Measurements from ENCODE around the gene PSMB7. TPM values are rescaled to one million over a fixed set of nuclear protein-coding genes. Genes with fewer than 3 reads are reported as not detected.

Gene PSMB7
- total RNA-seq, 1 donor from 2014 or later = 183 TPM

DNA sequence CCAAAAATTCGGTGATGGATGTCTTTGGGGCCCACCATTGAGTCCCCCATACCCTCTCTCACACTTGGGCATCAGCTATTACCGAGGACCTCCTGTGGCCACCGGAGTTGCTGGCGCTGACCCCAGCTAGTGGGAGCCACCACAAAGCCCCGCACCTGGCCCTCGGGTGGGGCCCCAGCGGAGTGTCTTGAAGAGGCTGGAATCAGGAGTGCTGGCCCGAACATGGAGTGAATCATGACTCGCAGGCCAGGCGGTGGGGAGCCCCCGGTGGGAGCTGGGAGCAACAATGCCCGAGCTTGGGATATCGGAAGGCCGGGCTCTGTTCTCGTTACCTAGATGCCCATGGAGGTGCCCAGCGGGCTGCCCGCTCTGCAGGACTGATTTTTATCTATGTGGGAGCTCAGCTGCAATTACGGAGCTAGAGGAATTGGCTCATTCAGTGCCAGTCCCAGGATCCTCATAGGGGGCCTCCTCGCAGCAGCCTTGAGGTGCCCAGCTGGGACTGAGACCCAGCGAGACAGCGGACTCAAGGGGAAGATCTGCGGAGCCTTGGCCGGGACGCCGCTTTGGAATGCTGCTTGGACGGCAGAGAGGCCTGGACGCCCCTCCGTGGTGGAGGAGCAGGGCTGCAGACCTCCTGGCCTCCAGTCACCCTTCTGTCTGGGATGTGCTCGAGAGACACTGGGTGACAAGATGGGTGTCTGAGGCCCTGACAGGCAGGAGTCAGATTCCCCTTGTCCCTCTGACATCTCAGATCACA, 70.8 kb downstream of the PSMB7 start:
- TF ChIP-seq, protein P1, sequence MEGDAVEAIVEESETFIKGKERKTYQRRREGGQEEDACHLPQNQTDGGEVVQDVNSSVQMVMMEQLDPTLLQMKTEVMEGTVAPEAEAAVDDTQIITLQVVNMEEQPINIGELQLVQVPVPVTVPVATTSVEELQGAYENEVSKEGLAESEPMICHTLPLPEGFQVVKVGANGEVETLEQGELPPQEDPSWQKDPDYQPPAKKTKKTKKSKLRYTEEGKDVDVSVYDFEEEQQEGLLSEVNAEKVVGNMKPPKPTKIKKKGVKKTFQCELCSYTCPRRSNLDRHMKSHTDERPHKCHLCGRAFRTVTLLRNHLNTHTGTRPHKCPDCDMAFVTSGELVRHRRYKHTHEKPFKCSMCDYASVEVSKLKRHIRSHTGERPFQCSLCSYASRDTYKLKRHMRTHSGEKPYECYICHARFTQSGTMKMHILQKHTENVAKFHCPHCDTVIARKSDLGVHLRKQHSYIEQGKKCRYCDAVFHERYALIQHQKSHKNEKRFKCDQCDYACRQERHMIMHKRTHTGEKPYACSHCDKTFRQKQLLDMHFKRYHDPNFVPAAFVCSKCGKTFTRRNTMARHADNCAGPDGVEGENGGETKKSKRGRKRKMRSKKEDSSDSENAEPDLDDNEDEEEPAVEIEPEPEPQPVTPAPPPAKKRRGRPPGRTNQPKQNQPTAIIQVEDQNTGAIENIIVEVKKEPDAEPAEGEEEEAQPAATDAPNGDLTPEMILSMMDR (IDR thresholded peaks at IDR 0.05; ENCODE audit: insufficient read depth, low read depth, low read length) = no peak
- TF ChIP-seq EZH2 (IDR thresholded peaks at IDR 0.05; ENCODE audit: insufficient read depth, low read length) = no peak

DNA sequence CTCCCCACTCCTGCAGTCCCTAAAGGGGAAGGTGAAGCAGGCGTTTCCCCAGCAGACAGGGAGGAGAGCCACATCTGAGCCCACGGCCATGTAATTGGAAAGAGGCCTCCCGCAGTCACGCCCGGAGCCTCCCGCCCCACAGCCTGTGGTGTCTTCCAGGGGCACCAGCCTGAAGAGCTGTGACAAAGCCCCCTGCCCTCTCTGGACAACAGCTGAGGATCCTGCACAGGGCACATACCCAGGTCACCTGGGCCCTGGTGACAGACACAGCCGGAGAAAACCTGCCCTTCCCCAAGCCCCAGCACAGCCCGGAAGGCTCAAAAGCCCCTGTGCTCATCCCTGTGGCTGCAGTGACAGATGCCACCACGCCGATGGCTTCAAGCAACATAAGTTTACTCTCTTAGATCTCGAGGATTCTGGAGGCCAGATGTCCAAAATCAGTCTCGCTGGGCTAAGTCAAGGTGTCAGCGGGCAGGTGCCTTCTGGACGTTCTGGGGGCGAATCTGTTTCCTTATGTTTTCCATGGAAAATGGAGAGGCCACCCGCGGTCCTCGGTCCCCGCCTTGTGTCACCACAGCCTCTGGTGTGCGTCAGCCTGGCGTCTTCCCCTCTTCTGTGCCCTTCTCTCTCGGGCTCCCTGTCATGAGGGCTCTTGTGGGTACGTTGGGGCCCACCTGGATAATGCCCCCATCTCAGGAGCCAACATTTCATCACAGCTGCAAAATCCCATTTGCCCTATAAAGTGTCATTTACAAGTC, 71.5 kb downstream of the PSMB7 start:
- Histone ChIP-seq H4K20me1 (ENCODE audit: insufficient read depth, low read length) (peaks cover 42% of the 10 kb centered on the region), H2AFZ (ENCODE audit: low read depth, low read length) (no peak overlapping the region), H3K4me1 (ENCODE audit: insufficient read depth, low read length) (peaks cover 17% of the 10 kb centered on the region), H3K27me3 (ENCODE audit: insufficient read depth, low read length) (no peaks in the 10 kb centered on the region), H3K36me3 (ENCODE audit: insufficient read depth, low read length) (peaks cover 19% of the 10 kb centered on the region), H3K9ac (ENCODE audit: low read length) (peak overlapping the region; percentile 68), H3K27ac (ENCODE audit: low read depth, low read length) (peak overlapping the region; percentile 64), H3K9me3 (ENCODE audit: insufficient read depth, low read depth, low read length) (no peaks in the 10 kb centered on the region), H3K4me3 (ENCODE audit: insufficient read depth, low read depth, low read length) (no peak overlapping the region), H3K4me2 (ENCODE audit: low read length) (peak overlapping the region; percentile 79), H3K79me2 (ENCODE audit: insufficient read depth, low read length) (peaks cover 8% of the 10 kb centered on the region)
- Mint-ChIP-seq H3K36me3 (ENCODE audit: low read depth, unreplicated experiment) (peaks cover 15% of the 10 kb centered on the region), H3K27ac (ENCODE audit: unreplicated experiment) (no peak overlapping the region), H3K4me1 (ENCODE audit: low read depth, unreplicated experiment) (peaks cover 6% of the 10 kb centered on the region), H3K4me3 (ENCODE audit: unreplicated experiment) (no peak overlapping the region), H3K9me3 (ENCODE audit: unreplicated experiment) (no peaks in the 10 kb centered on the region), H3K27me3 (ENCODE audit: low read depth, unreplicated experiment) (no peaks in the 10 kb centered on the region)
- no peak for FAIRE-seq
- TF ChIP-seq EZH2 (IDR thresholded peaks at IDR 0.05; ENCODE audit: insufficient read depth, low read length) = no peak
- TF ChIP-seq, protein P1 (IDR thresholded peaks at IDR 0.05; ENCODE audit: insufficient read depth, low read depth, low read length) = no peak
- DNase-seq (ENCODE audit: low read depth) = no peak

More for the DNA sequence above, 70.8 kb downstream of the PSMB7 start:
- Mint-ChIP-seq H3K36me3 (ENCODE audit: low read depth, unreplicated experiment) (peaks cover 11% of the 10 kb centered on the region), H3K27me3 (ENCODE audit: low read depth, unreplicated experiment) (no peaks in the 10 kb centered on the region), H3K9me3 (ENCODE audit: unreplicated experiment) (no peaks in the 10 kb centered on the region), H3K4me3 (ENCODE audit: unreplicated experiment) (no peak overlapping the region), H3K27ac (ENCODE audit: unreplicated experiment) (no peak overlapping the region), H3K4me1 (ENCODE audit: low read depth, unreplicated experiment) (peaks cover 6% of the 10 kb centered on the region)
- no peak overlapping the region for H2AFZ ChIP-seq (ENCODE audit: low read depth, low read length)
- DNase-seq (ENCODE audit: low read depth) = no peak
- H4K20me1 ChIP-seq (ENCODE audit: insufficient read depth, low read length) = peaks cover 48% of the 10 kb centered on the region
- H3K4me1 ChIP-seq (ENCODE audit: insufficient read depth, low read length) = peaks cover 17% of the 10 kb centered on the region
- peaks cover 8% of the 10 kb centered on the region for H3K79me2 ChIP-seq (ENCODE audit: insufficient read depth, low read length)
- no peak overlapping the region for H3K4me3 ChIP-seq (ENCODE audit: insufficient read depth, low read depth, low read length)
- H3K27me3 ChIP-seq (ENCODE audit: insufficient read depth, low read length) = no peaks in the 10 kb centered on the region
- no peak overlapping the region for H3K4me2 ChIP-seq (ENCODE audit: low read length)
- H3K9me3 ChIP-seq (ENCODE audit: insufficient read depth, low read depth, low read length) = no peaks in the 10 kb centered on the region
- H3K36me3 ChIP-seq (ENCODE audit: insufficient read depth, low read length) = peaks cover 26% of the 10 kb centered on the region
- no peak overlapping the region for H3K27ac ChIP-seq (ENCODE audit: low read depth, low read length)
- H3K9ac ChIP-seq (ENCODE audit: low read length) = no peak overlapping the region
- no peak for FAIRE-seq
